NK-92 (cell line): Measurements from ENCODE around the gene LDAH.

Experiments
- DNase-seq: peaks from one replicate; lab custom pipeline; 2025; ENCODE audit not compliant: unreplicated experiment; lab: John Stamatoyannopoulos, UW

LDAH gene

DNA sequence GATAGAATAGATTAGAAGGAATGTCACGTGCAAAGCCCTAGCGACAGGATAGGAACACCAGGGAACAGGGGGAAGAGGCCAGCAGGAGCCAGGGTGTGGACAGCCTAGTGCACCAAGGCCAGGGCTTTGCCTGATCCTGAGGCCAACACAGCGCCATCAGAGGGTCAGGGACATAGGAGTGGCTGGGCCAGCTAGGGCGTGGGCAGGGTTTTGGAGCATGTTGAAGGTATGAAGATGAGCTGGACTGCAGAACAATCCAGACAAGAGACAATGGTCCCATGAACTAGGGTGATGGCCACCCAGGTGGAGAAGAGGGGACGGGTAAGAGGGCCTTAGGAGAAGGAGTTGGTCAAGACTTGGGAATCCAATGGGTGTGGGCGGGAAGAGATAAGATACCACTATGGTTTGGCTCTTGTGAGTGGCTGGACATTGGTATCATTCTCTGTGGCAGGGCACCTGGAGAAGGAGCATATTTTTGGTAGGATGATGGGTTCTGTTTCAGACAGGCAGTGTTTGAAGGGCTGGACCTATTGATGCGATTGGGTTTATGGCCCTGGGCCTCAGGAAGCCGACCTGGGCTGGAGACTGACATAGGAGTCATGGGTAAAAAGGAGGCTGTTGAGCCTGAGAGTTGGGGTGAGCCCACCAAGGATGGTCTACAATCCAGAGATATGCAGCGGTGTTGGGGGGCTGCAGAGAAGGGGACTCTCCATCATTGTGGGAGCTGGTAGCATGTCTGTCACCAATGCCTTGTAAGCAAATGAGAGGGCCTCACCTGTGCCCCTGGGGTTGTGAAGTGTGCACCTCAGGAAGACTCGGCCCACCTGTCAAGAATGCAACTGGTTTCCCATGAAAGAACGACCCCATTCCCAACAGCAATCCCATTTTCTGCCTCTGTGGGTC is 170.0 kb downstream of the LDAH start:
- DNase-seq, result no peak

GRCh38 chr2:20652141-20652540 is 170.8 kb downstream of the LDAH start:
- no peak for DNase-seq

GRCh38 chr2:20651731-20652099 is 171.2 kb downstream of the LDAH start:
- DNase-seq, result no peak

DNA sequence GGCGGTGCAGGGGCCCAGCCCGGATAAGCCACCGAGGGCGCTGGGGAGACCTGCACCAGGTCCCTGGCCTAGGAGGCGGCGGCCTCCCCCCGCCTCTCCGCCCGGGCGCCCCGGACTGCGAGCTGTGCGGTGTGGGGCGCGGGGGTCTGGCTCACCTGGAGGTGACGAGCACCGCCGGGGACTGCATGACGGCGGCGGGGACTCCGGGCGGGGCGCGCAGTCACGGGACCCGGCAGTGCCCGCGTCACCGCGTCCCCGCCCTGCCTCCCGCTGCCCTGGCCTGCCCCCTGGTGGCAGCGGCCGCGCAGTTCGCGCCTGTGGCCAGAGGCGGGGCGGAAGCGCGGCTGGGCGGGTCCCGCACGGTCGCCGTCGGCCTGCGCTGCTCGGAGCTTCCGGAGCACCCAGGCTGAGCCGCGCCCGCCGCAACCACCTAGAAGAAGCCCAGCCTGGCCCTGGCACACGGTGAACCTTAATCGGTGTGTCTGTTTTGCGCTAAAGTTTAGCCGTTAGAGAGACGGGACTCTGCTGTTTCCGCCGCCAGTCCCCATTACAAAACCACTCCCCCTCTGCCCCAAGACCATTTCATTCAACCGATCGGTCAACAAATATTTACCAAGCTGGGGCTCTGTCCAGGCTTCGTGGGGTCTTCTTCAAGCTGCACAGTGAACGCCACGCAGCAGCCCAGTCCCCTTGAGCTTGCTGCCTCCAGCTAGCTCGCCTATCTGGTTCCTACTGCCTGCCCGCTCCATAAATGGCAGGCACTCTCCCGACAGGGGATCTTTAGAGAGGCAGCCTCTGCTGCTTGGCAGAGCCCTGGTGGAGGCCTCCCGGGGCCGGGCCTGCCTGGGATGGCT is 171.8 kb downstream of the LDAH start, which contains the start of gene HS1BP3:
Gene HS1BP3, minus strand, starts transcription at position 222 of the 854 bp plus-strand sequence. Its CDS starts 35 bp downstream, at position 187.
- no peak for DNase-seq

DNA sequence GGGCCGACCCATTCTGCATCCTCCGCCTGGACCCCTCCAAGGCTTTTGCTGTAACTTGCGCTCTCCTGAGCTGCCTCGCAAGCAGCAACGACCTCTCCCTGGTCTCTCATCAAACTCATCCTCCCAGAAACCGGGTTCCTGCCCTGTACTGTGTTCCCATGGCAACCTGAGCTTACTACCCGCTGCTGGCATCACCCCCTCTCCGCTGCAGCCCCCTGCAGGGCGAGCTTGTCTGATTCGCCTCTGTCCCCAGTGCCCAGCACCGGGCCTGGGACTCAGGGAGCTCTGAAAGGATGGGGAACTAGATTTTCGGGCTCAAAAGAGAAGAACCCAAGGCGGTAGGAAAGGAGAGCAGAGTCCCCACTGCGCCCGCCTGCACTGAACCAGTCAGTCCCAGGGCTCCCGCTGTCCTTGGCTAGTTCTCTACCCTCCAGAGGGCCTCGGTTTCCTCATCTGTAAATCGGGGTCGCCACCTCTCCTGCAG is 172.5 kb downstream of the LDAH start:
- DNase-seq, result no peak

DNA sequence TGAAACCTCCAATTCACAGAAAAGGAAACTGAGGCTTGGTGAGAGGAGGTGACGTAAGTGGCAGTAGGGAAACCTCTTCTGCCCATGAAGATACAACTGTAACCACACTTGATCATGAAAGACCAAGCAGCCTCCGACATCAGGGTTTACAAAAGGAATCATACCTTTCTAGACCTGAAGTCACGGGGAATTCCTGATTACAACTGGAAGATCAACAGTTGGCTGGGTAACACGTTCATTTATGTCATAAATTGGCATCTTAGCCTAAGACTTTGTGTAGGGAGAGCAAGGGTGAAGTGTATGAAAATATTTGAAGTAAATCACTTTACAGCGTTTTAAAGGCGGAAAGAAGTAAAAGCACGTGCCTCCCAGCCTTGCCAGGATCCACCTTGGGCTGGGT is 172.9 kb downstream of the LDAH start:
- no peak for DNase-seq

- DNase-seq, result no peak
Measured at GRCh38 chr2:20649576-20649975, 173.3 kb downstream of the LDAH start.

- no peak for DNase-seq
Measured at GRCh38 chr2:20648831-20649230, 174.1 kb downstream of the LDAH start.

DNA sequence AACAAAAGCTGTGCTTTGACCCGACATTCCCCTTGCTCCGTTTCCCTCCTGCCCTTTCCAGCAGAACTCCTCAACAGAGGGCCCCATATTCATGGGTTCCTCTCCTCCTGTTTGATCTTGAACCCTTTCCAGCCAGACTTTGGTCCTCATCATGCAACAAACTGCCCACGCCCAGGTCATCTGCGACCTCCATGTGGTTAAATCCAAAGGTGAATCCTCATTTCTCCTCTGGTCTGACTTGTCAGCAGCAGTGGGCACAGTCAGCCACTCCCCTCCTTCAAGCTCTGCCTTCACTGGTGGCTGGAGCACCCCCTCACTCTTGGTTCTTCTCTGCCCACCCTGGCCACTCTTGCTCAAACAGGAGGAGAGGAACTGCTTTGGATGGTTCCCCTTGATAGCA is 174.7 kb downstream of the LDAH start:
- DNase-seq, result no peak

- DNase-seq, result no peak
Measured at GRCh38 chr2:20647738-20648137, 175.2 kb downstream of the LDAH start.

GRCh38 chr2:20647211-20647610 is 175.7 kb downstream of the LDAH start:
- no peak for DNase-seq

DNA sequence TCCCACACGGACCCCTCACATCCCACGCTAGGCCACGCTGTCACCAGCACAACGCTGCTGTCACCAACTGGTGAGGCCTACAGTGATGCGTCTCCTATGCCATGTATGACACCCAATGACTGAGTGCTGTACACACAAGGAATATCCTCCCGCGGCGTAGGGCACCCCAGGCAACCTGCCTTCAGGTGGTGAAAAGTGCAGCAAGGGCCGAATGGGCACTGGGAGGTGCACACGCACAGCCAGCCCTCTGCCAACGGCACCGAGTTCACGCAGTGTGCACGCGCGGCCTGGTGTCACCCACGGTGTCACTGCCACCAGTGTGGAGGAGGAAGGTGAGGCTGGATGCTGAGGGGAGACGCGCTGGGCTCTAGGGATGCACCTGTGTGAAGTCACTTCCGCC is 176.5 kb downstream of the LDAH start:
- DNase-seq, result no peak

- DNase-seq, result no peak
Measured at GRCh38 chr2:20645761-20646160, 177.1 kb downstream of the LDAH start.

DNA sequence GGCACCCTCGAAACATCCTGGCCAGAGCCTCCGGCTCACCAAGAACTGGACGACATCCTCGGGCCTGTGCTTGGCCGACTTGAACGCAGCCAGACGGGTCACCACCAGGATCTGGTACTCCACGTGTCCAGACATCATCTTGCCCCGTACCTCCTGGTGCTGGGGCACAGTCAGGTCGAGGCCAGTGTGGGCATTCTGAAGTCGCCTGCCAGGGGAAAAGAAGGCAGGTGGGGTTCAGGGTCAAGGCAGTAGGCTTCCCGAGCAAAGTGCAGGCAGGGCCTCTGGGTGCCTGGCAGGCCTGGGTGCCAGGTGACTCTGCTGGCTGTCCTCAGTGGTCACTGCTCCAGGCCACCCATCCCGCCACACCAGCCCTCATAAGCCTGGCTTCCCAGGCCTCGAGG is 177.6 kb downstream of the LDAH start:
- no peak for DNase-seq

GRCh38 chr2:20643826-20644225 is 179.1 kb downstream of the LDAH start:
- DNase-seq, result no peak

DNA sequence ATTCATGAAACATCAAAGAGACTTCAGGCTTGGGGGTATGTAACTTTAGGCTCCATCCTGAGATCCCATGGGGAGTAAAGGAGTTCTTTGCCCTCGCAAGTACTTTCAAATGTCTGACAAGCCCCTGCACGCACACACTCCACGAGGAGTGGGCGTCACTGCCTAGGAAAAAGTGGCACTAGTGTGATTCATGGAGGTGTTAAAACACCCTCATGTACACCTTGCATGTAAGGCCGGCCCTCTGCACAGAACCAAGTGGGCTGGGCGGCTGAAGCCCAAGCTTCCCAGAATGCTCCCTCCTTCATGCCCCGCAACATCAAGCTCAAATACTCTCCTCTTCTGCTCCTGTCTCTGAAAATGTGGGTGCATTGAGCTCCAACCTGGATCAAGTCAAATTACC is 179.8 kb downstream of the LDAH start:
- DNase-seq, result no peak

- DNase-seq, result no peak
Measured at GRCh38 chr2:20642055-20642971, 180.6 kb downstream of the LDAH start.

- DNase-seq, result no peak
Measured at GRCh38 chr2:20641123-20641985, 181.5 kb downstream of the LDAH start.

DNA sequence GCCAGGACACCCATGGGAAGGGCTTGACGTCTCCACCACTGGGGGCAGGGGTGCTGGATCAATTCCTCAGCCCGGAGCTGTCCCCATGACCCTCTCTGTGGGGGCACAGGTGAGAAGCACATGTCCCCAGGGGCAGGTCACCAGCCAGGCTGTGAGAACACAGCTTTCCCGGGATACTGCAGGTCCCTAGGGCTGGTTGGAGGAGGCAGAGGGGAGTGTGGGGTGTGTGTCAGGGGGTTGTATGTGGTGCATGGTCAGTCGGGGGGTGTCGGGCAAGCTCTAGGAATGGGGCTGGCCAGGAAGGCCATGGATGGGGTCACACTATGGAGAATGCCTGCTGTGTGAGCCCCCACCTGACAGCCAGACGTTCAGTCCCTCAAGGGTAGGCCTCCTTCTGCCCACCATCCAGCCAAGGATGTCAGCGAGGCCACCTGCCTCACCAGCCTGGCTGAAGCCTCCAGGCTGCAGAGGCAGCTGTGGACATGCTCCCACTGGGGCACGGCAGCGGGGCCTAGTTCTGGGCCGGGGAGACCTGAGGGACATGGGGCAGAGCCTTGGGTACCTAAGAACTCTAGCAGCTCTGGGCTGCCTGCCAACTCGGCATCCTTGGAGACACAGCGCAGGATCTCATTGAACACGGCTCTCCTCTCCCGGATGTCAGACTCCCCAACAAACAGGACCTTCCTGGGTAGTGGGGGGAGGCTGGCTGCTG is 182.3 kb downstream of the LDAH start:
- no peak for DNase-seq
